Fibroblast of lung (primary cell): ENCODE results near the gene JDP2. TPM values are rescaled to one million over a fixed set of nuclear protein-coding genes. Genes with fewer than 3 reads are reported as not detected.

Experiments
- polyA plus RNA-seq, 2 donors: library from polyadenylated mRNA; depleted of rRNA in 1 of 2; stranded (reverse) in 1 of 2; unstranded in 1 of 2; fragments of >200 nt; gene quantifications; 2 replicates each; pipeline ENCODE4 v1.2.1, GENCODE V29; 2011 to 2012; ENCODE audit warnings: missing spikeins in 1 of 2
- total RNA-seq: library from RNA; depleted of rRNA; stranded (reverse); fragments of >200 nt; gene quantifications from 2 replicates; pipeline ENCODE4 v1.2.1, GENCODE V29; 2014

JDP2 gene
- total and polyA plus RNA-seq, 2 donors (not counting 1 experiment from before 2014, with no cell fraction given) = 40.8 to 95.3 TPM

Other genes with a start within 250 kb of the JDP2 start
- 71.4 and 178 TPM in 2 replicates for gene FOS, start 149.2 kb upstream of the JDP2 start, total RNA-seq
- 24.6 and 347 TPM in 2 replicates for gene FOS, start 149.2 kb upstream of the JDP2 start, polyA plus RNA-seq
- 0.50 and 0.51 TPM in 2 replicates for gene BATF, start 94.4 kb downstream of the JDP2 start, total RNA-seq
- gene BATF, start 94.4 kb downstream of the JDP2 start, polyA plus RNA-seq = 0.21 TPM in 1 of 2 replicates, not detected in the other
- gene FLVCR2, start 150.6 kb downstream of the JDP2 start, total RNA-seq = 2.1 and 7.3 TPM in 2 replicates
- 4.1 and 7.0 TPM in 2 replicates for gene FLVCR2, start 150.6 kb downstream of the JDP2 start, polyA plus RNA-seq
- 5.1 and 13.5 TPM in 2 replicates for gene ERG28, start 232.9 kb downstream of the JDP2 start, total RNA-seq
- 31.9 and 43.9 TPM in 2 replicates for gene ERG28, start 232.9 kb downstream of the JDP2 start, polyA plus RNA-seq
- gene TTLL5, start 233.2 kb downstream of the JDP2 start, total RNA-seq = 18.2 and 23.8 TPM in 2 replicates
- gene TTLL5, start 233.2 kb downstream of the JDP2 start, polyA plus RNA-seq = 14.0 and 16.1 TPM in 2 replicates